Lung (tissue), 12 donors: ENCODE measurements around the gene TPO. TPM values are rescaled to one million over a fixed set of nuclear protein-coding genes. Genes with fewer than 3 reads are reported as not detected.

ENCODE experiments used
- ATAC-seq: fragments of 200-7000 bp; cut with Tn5 transposase; one replicate; pipeline ENCODE4 v1.9.1; 2020; ENCODE audit warnings: moderate number of reproducible peaks; ENCODE audit not compliant: insufficient read depth, low FRiP score
- DNase-seq, 3 donors: peaks; one replicate each; pipeline ENCODE4 v3.0.0-alpha.2; 2013 to 2017
- H3K27ac ChIP-seq, 2 donors: one replicate each; pipeline ENCODE4 v1.5.1; 2013; ENCODE audit warnings: mild to moderate bottlenecking in 2 of 2, moderate library complexity in 2 of 2, control low read depth in 1 of 2, inconsistent platforms in 1 of 2, low read depth in 1 of 2, low read length in 1 of 2
- H3K27me3 ChIP-seq, 3 donors: one replicate each; pipeline ENCODE4 v1.5.1; 2013; ENCODE audit warnings: low read length in 2 of 3; ENCODE audit not compliant: control insufficient read depth in 3 of 3, insufficient read depth in 3 of 3
- H3K36me3 ChIP-seq, 4 donors: one replicate each; pipeline ENCODE4 v1.5.1; 2013; ENCODE audit warnings: low read length in 4 of 4, mild to moderate bottlenecking in 1 of 4, moderate library complexity in 1 of 4; ENCODE audit not compliant: control insufficient read depth in 4 of 4, insufficient read depth in 4 of 4
- H3K4me1 ChIP-seq, 5 donors: one replicate each; pipeline ENCODE4 v1.5.1; 2013; ENCODE audit warnings: low read length in 5 of 5, mild to moderate bottlenecking in 2 of 5, moderate library complexity in 1 of 5; ENCODE audit not compliant: control insufficient read depth in 5 of 5, insufficient read depth in 5 of 5
- H3K4me3 ChIP-seq: one replicate; pipeline ENCODE4 v1.5.1; 2013; ENCODE audit warnings: mild to moderate bottlenecking, control low read depth, moderate library complexity
- H3K9ac ChIP-seq, 2 donors: one replicate each; pipeline ENCODE4 v1.5.1; 2013; ENCODE audit warnings: low read length in 2 of 2, control low read depth in 1 of 2; ENCODE audit not compliant: insufficient read depth in 1 of 2
- H3K9me3 ChIP-seq, 4 donors: one replicate each; pipeline ENCODE4 v1.5.1; 2013; ENCODE audit warnings: low read length in 3 of 4, mild to moderate bottlenecking in 1 of 4, moderate library complexity in 1 of 4; ENCODE audit not compliant: control insufficient read depth in 4 of 4, insufficient read depth in 3 of 4
- CTCF ChIP-seq: IDR thresholded peaks from 2 replicates; pipeline ENCODE4 v1.5.1; 2012; ENCODE audit warnings: mild to moderate bottlenecking; ENCODE audit errors: control extremely low read depth, extremely low read depth
- WGBS, 2 donors: extraction: QIAGEN DNeasy Blood & Tissue Kit; methylation state at CpG; one replicate each; pipeline ENCODE4 v1.1.7; 2013; 5-methylcytosine and 5-hydroxymethylcytosine counted together
- polyA plus RNA-seq, 2 donors: library from polyadenylated mRNA; stranded (reverse); fragments of 200-250 nt; gene quantifications; one replicate each; pipeline ENCODE4 v1.2.1, GENCODE V29; 2013
- total RNA-seq, 2 donors: library from RNA; depleted of rRNA in 1 of 2; stranded (reverse); fragments of >200 nt in 1 of 2; gene quantifications; one replicate each; pipeline ENCODE4 v1.2.1, GENCODE V29; 2014 to 2021
- donor health status: control.
- donor health status: control.
- donor health status: Bipolar disorder and iron deficiency.
- donor health status: healthy.
- donor health status: DM: yes; HTN: yes; CAD: no.

Gene TPO
- total and polyA plus RNA-seq, 4 donors, result 0.17 to 0.31 TPM; not detected in 2

DNA sequence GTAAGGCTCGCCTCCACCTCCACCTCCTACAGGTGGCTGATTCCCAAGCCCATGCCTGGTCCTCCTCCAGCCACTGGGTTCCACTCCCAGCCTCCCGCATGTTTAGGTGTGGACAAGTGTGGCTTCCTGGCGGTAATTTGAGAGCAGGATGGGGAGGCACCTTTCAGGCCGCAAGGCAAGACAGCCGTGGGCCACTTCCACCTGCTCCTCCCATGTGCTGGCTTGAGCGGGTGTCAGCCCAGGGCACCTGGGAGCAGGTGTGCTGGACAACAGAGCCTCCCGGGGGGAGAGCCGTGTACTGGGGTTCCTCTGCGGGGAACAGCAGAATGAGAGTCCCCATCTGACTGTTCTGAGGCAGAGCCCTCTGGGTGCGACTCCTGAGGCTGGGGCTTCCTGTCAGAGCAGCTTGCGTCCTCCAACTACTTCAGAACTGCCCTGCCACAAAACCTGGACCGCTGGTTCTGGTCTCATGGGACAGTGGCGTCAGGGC lies 83.9 kb downstream of the TPO start:
- no peaks in the 10 kb centered on the region for H3K27me3 ChIP-seq
- no peak overlapping the region for H3K9ac ChIP-seq
- no peaks in the 10 kb centered on the region for H3K4me1 ChIP-seq
- H3K27ac ChIP-seq, result no peak overlapping the region
- no peak for TF ChIP-seq CTCF
- 82 to 86% methylated on average over 13 of the region's 13 CpGs for WGBS, 2 donors
- ATAC-seq, result no peak
- H3K4me3 ChIP-seq, result no peak overlapping the region
- no peak for DNase-seq
- no peaks in the 10 kb centered on the region for H3K9me3 ChIP-seq
- H3K36me3 ChIP-seq, result no peaks in the 10 kb centered on the region

DNA sequence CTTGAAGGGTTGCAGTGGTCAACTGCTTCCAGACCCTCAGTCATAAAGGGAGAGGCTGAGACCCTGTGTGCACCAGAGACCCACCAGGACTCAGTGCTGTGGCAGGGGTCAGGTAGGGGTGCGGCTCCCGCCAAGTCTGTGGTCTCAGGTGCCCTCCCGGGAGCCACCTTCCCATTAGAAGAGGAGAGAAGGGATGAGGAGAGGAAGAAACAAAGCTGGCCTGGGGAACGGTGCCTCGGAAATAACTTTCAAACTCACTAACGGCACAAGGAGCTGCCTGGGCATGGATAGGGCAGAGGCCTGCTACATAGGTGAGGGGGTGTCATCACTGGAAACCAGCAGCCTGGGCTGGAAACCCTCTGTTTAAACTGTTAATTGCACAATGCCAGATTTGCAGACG lies 84.9 kb downstream of the TPO start:
- H3K4me3 ChIP-seq, result no peak overlapping the region
- no peaks in the 10 kb centered on the region for H3K4me1 ChIP-seq
- WGBS, 2 donors, result 81 to 85% methylated on average over 7 of the region's 7 CpGs
- H3K9me3 ChIP-seq, result no peaks in the 10 kb centered on the region
- no peaks in the 10 kb centered on the region for H3K36me3 ChIP-seq
- no peak for DNase-seq
- no peak for TF ChIP-seq CTCF
- no peak overlapping the region for H3K9ac ChIP-seq
- H3K27ac ChIP-seq, result no peak overlapping the region
- no peak for ATAC-seq
- no peaks in the 10 kb centered on the region for H3K27me3 ChIP-seq

- Histone ChIP-seq H3K36me3 (no peaks in the 10 kb centered on the region), H3K9ac (no peak overlapping the region), H3K9me3 (no peaks in the 10 kb centered on the region), H3K4me1 (no peaks in the 10 kb centered on the region), H3K27me3 (no peaks in the 10 kb centered on the region), H3K4me3 (no peak overlapping the region), H3K27ac (no peak overlapping the region)
- ATAC-seq (no peak), DNase-seq (no peak)
- WGBS, 2 donors, result 90 to 91% methylated on average over 13 of the region's 13 CpGs
- no peak for TF ChIP-seq CTCF
Observed at GRCh38 chr2:1499033-1499795, 86.0 kb downstream of the TPO start.
